CD1c-positive myeloid dendritic cell (primary cell): ENCODE data around the gene HCN1.
"Not testable (repeated sequence)": the region's sequence is repeated elsewhere in the genome, so short reads cannot be mapped to it uniquely, and the experiment has no call there.

Experiments
- DNase-seq: peaks from one replicate; pipeline ENCODE4 v3.0.0-alpha.2; 2016; ENCODE audit errors: extremely low spot score

Gene HCN1

DNA sequence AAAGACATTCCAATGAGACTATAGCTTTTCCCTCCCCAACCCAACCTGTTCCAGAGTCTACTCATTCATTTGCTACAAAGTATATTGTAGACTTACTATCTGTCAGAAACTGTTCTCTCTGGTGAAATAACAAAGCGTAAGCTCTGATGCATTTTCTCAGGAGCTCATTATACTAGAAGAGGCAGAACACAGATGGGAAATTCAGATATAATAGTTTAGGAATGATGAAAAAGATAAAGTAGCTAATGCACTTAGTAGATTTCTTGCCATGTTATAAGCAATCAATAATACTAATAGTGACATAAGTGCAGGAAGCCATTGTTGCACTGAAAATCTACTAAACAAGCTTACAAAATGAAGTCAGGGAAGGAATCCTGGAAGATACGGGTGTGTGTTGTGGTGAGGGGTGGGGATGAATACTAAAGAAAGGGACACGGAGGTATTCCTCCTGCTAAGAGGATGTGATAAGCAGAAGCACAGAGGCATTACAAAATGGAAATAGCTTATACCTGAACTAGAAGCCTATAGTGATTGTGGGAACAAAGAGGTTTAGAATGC, 78.2 kb downstream of the HCN1 start:
- no peak for DNase-seq

DNA sequence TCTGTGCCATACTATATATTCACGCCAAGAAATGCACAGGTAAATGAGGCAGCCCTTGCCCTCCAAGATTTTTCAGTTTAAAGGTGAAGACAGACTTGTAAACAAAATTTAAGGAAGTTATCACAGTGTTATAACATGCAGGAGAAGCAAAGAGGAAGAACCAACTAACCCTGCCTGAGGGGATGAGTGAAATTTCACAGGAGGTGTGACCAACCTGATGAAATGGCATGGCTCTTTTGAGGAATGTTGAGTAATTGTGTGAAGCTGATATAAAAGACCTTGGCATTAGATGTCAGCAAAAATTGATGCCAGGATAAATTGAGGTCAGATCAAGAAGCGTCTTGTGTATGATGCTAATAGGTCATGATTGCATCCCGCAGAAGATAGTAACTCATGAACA, 86.5 kb downstream of the HCN1 start:
- no peak for DNase-seq

DNA sequence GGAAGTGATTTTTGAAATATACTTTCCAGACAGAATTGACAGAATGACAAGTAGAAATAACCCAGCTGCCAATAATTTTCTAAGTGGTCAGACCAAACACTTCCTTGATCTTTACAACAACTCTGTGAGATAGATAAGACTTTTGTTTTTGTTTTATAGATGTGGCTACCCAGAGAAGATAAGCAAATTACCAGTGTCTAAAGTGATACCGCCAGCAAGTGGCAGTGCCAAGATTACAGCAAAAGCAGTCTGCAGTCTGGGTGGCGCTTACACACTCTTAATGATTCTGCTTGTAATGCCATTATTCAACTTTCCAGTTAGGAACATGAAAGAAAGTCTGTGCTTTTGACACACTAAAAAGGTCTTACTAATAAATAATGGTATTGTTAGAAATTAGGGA, 92.1 kb downstream of the HCN1 start:
- no peak for DNase-seq

DNA sequence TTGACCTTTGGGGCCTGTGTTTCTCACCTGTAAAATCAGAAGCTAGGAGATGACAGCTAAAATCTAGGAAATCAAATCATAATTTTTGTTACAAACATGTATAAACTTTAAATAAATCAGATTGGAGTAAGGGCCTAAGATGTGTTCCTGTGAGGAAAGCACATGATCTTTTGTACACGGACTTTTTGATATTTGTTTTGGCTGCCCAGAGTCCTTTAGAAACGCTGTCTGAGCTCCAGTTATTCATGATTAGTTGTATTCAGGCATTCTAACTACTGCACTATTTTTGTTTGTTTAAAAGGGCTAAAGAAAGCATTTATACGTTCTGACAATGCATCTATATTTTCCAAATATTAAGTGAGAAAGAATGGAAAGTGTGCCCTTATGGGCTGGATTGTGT, 94.8 kb downstream of the HCN1 start:
- no peak for DNase-seq

DNA sequence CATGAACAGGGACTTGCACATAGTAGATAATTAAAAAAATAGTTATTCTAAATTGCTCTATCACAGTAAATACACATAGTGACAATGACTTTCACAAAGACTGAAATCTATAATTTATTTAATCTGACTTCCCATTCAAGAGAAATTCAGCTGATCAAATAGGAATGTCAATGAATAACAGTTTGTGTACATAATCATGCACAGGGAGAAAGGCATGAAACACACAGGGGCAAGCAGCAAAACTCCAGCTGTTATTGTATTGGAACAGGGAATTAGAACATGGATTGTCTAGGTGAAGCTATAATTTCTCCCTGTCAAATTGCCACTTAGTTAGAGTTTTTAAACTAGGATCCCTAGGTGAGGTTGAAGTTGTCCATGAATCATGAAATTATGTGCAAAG, 99.9 kb downstream of the HCN1 start:
- no peak for DNase-seq

DNA sequence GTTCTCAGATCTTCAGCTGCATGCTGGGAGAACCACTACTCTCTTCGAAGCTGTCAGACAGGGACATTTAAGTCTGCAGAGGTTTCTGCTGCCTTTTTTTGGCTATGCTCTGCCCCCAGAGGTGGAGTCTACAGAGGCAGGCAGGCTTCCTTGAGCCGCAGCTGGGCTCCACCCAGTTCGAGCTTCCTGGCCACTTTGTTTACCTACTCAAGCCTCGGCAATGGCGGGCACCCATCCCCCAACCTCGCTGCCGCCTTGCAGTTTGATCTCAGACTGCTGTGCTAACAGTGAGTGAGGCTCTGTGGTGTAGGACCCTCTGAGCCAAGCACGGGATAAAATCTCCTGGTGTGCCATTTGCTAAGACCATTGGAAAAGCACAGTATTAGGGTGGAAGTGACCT, 110.2 kb downstream of the HCN1 start:
- not testable (repeated sequence) for DNase-seq

DNA sequence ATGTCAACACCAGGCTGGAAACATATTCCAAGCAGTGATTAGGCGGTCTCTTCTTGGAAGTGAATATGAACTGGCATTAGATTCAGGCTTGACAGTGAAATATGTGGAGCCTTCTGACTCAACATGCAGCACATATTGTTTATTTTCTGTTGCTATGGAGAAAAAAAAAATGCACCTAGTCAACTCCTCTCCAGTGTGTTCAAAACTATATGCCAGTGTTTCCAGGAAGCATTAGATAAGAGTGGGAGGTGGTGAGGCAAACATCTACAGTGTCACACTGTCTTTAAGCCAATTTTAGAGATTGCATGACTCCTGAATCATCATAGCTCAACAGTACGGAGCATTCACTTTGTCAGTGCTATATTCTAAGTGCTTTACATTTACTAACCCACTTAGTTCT, 117.9 kb downstream of the HCN1 start:
- no peak for DNase-seq

DNA sequence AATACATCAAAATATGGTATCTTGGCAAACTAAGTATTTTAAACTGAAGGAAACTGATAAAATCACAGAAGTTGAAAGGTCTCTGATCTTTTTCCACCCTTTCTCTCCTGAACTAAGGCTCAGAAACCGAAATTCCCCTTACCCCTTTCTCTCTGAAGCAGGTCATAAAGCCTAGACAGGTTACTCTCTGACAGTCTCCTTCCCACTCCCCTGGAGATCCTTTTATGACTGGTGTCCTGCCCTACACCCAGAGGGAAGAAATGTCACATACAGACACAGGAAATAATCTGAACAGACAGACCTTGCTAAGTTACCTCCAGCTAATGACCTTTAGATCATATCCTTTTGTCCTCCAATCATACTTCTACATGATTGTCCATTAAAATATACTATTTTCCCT, 127.4 kb downstream of the HCN1 start:
- DNase-seq = no peak

DNA sequence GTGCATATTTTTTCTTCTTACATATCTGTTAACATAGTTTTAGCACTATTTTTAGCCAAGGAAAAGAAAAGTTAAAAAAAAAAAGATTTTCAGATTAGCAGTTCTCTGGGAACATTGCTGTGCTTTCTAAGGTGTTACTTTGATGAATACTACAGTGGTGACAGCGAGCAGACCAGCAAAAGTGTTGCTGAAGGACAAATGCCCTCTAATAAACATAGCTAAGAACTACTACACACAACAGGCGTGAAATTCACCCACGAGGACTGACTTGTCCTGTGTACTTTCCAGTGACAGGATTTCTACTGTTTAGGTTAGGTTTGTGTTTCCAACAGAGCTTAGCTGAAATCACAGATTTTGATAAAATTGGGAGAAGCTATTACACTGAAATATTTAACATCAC, 153.8 kb downstream of the HCN1 start:
- DNase-seq = no peak

DNA sequence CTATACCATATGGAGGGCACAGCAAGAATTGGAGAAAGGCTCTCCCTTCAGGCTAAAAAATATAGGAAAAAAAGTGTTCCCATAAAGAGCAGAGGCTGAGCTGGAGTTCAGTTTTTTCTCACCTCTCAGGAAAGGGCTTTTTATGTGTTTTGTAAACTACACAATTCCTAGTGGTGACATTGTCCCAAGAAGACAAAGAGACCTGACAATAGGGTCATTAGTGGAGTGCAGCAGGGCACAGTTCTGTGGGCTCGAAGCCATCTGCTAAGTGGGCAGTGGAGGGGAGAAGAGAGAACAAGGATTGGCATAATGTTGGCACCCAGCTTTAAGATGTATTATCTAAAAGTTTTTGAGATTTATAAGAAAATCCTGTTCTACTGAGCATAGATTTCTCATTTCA, 162.5 kb downstream of the HCN1 start:
- DNase-seq = no peak

DNA sequence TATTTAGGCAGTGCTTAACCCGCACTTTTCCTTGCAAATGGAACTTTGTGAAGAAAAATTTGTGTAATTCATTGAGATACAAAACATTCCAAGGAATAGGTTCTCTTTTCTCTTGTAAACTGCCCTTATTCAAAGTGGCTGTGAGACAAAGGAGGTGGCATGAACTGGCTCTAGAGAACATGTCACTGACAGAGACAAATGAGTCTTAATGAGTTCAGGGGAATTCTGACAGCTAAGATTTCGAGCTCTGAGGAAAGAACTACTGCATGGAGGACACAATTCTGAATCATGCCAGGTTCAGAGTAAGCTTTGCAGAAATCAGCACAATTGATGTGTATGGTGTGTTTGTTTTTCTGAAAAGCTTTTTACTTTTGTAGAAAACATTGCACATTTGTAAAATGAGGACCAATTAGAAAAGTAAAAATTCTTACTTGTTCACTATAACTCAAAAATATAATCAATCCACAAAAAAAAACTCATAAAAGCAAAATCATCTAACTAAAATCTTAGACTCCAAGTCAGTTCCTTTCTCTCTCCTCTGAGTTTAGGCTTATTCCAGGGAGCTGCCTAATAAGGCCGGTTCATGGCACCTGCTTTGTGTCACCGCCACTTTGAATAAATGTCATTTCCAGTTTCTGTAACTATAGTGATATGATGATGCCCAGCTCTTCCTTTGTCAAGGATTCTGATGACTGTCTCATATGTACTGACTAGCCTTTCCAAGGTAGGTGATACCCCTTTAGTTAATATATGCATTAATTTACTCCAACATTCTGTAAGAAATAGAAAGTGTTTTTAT, 163.2 kb downstream of the HCN1 start:
- no peak for DNase-seq

DNA sequence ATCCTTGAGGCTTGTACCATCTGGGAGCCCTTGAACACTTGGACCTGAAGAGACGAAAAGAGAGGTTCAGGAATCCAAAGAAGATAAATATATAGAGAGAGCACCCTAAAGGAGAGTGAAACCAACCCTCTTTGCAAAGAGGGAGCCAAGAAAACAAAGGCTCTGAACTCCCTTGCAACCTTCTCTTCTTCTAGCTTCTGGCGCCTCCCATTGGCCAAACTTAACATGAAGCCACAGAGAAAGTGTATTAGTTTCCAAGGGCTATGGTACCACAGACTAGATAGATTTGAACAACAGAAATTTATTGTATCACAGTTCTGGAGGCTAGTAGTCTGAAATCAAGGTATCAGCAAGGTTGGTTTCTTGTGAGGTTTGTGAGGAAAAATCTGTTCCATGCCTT, 175.1 kb downstream of the HCN1 start:
- DNase-seq = no peak

DNA sequence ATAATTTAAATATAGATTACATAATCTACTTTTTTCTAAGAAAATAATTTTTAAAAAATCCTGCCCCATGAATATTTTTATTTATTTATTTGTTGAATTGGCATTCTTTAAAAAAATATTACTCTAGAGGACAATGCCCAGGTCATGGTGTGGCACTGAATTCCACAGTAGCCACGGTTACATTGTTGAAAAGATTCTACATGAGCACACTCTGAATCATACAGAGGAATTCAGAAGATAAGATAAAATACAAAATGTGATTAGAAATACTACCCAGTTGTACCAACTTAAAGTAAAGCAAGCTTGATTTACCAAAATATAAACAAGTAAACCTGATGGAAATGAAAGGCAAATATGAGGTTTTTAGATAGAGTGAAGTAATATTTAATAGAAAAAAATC, 183.7 kb downstream of the HCN1 start:
- no peak for DNase-seq

DNA sequence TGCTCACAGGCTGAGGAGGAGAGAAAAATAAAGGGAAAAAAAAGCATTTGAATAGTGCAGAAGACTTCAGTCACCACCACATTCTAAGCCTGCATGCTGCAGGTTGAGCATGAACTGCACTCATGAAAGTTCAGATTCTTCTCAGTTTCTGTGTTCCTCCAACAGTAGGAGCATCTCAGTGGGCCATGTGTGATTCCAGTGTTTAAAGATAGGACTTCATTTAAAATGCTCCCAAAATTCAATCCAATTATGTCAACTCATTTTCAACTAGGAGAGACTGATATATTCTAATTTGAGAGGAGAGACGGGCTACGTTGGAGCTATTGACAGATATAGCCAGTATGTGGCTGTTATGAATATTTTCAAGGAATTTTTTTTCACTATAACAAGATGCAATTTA, 186.8 kb downstream of the HCN1 start:
- DNase-seq = no peak

DNA sequence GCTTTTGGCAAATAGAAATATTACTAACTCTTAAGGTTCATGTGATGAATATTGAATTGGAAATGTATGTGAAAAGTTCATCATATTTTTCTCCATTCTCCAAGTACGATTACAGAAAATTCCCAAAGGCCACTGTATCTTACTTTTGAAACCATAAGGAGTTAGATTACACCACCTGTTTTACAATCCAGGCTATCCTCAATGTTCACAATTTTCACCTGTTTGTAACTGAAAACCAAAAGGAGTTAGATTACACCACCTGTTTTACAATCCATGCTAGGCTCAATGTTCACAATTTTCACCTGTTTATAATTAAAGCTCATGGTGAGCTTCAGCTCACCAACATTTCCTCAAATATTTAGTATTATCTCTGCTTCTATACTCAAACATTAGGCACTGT, 188.0 kb downstream of the HCN1 start:
- no peak for DNase-seq

DNA sequence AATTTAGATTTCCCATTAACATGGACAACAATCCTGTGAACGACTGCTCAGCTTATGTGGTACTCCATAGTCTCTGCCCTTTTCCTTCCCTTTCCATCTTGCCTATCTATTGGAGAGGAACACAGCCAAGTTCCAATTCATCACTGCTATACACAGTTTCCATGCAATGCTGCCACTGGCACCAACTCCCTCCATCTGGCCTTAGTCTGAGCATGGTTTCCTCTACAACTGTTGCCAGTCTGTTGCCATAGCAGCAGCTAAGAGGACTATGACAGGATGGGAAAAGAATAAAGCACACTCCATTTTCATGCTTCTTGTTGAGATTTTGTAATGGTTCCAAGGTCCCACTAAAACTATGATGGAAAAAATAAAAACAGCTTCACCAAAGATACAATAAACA, 189.0 kb downstream of the HCN1 start:
- DNase-seq = no peak

DNA sequence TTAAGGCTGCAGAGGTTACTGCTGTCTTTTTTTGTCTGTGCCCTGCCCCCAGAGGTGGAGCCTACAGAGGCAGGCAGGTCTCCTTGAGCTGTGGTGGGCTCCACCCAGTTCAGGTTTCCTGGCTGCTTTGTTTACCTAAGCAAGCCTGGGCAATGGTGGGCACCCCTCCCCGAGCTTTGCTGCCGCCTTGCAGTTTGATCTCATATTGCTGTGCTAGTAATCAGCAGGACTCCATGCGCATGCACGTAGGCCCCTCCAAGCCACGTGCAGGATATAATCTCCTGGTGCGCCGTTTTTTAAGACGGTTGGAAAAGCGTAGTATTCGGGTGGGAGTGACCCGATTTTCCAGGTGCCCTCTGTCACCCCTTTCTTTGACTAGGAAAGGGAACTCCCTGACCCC, 197.2 kb downstream of the HCN1 start:
- not testable (repeated sequence) for DNase-seq

DNA sequence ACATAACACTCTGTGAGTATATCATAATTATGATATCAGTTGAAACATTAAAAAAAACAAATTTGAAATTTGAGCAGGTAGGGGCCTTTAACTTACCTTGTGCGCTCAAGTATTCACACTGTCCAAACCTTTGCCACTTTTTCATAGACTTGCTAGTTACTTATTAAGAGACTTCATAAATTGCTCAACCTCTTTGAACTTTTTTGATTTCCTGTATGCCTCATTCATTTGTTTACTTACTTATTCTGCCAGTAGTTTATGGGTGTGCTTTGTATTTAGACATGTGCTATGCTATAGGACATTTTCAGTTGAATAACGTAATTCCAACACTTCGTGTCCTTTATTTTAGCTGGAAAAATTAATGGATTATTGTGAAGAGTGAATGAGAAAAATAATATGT, 204.8 kb downstream of the HCN1 start:
- DNase-seq = no peak

DNA sequence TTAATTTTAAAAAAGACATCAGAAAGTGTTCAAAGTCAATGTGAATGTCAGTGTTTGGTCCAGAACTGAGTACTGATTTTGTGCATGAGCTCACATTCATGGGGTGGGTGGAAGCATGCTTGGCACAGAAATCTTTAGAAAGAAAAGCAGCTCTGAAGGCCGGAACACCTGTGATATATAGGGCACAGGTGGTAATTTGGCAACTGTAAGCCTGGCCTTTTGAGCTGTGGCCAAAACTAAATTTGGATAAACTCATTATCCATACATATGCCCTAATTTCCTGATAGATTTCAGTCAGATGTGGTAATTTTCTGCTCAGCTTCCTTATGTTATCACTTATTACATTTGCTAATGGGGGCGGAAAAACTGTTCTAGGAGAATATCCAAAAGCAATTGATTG, 211.4 kb downstream of the HCN1 start:
- no peak for DNase-seq

DNA sequence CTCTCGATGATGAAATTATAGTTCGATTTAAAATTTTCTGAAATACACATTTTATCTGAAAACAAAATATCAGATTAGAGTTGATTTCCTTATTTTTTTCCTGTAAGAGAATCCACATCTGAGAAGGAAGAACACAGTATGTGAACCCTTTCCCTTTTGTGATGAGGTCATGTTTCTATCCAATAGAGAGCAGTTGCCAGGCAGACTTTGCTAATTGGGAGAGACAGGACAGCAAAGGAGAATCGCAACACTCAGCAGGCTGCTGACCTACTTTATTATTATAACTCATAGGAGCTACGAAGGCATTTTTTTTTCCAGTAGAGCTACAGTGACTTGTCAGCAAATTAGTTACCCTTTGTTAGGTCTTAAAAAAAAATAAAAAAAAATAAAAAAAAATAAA, 242.1 kb downstream of the HCN1 start:
- no peak for DNase-seq

DNA sequence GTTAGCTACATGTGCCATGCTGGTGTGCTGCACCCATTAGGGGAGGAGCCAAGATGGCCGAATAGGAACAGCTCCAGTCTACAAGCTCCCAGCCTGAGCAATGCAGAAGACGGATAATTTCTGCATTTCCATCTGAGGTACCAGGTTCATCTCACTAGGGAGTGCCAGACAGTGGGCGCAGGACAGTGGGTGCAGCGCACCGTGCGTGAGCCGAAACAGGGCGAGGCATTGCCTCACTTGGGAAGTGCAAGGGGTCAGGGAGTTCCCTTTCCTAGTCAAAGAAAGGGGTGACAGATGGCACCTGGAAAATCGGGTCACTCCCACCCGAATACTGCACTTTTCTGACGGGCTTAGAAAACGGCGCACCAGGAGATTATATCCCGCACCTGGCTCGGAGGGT, 251.3 kb downstream of the HCN1 start:
- not testable (repeated sequence) for DNase-seq

DNA sequence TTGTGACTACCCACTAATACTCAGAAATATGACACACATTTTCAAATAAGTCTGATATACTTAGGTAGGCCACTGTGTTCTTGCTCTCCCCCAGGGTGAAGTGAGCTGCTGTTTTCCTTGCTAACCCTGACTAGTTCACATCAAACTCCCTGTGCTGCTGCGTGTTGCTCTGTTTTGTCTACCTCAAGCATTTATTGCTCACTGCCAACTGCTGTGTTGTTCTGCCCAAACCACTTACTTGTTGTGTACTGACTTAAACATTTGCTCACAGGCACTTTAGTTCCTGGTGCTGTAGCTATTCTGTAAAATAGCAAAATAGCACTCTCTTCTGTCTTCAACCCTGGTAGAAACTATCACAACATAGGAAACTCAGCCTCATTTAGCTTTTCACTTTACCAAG, 255.7 kb downstream of the HCN1 start:
- no peak for DNase-seq

DNA sequence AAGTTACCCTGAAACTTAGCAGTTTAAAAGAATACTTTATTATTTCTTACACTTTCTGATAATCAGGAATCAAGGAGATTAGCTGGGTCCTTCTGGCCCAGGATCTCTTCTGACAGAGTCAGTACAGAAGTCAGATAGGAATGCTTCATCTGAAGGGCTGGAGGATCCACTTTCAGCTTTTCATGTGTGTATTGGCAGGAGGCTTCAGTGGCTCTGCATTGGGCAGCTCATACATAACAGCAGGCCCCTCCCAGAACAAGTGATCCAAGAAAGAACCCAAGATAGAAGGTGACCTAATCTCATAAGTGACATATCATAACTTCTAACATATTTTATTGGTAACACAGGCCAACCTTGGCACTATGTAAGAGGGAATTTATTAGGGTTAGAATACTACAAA, 258.4 kb downstream of the HCN1 start:
- no peak for DNase-seq
